ENCODE data around the gene MAMLD1. TPM values are rescaled to one million over a fixed set of nuclear protein-coding genes. Genes with fewer than 3 reads are reported as not detected.

The MAMLD1 gene
- total and polyA plus RNA-seq, 5 donors from 2014 or later = 0.14 to 1.7 (median 0.45) TPM

- H3K36me3 ChIP-seq (ENCODE audit: control insufficient read depth, insufficient read depth, low read length) = no peaks in the 10 kb centered on the region
- Mint-ChIP-seq H3K4me1 (peaks cover 0 to 4% (median 0%) of the 10 kb centered on the region in 4 donors), H3K27ac (no peak overlapping the region), H3K36me3 (no peaks in the 10 kb centered on the region), H3K4me3 (no peak overlapping the region), H3K9me3 (peaks cover 0 to 3% (median 0%) of the 10 kb centered on the region in 7 donors), H3K27me3 (peaks cover 4% of the 10 kb centered on the region)
- ATAC-seq (ENCODE audit: low read depth in 2 of 2) (no peak), DNase-seq (no peak)
- H3K27ac ChIP-seq (ENCODE audit: insufficient read depth, low read length, poor library complexity, severe bottlenecking) = no peak overlapping the region
- no peak overlapping the region for H3K4me3 ChIP-seq (ENCODE audit: low read depth, low read length)
- H3K27me3 ChIP-seq (ENCODE audit: control insufficient read depth, insufficient read depth, low read length) = no peaks in the 10 kb centered on the region
- H3K4me1 ChIP-seq (ENCODE audit: control insufficient read depth, insufficient read depth, low read length, poor library complexity, severe bottlenecking) = no peaks in the 10 kb centered on the region
- no peaks in the 10 kb centered on the region for H3K9me3 ChIP-seq (ENCODE audit: control insufficient read depth in 2 of 2, low read length in 2 of 2)
Measured at GRCh38 chrX:150506486-150506885, 143.4 kb downstream of the MAMLD1 start.

- H3K27me3 Mint-ChIP-seq = peaks cover under 1% of the 10 kb centered on the region
- Histone ChIP-seq H3K36me3 (ENCODE audit: control insufficient read depth, insufficient read depth, low read length) (no peaks in the 10 kb centered on the region), H3K4me1 (ENCODE audit: control insufficient read depth, insufficient read depth, low read length, poor library complexity, severe bottlenecking) (no peaks in the 10 kb centered on the region), H3K9me3 (ENCODE audit: control insufficient read depth in 2 of 2, low read length in 2 of 2) (no peaks in the 10 kb centered on the region), H3K4me3 (ENCODE audit: low read depth, low read length) (no peak overlapping the region), H3K27me3 (ENCODE audit: control insufficient read depth, insufficient read depth, low read length) (no peaks in the 10 kb centered on the region), H3K27ac (ENCODE audit: insufficient read depth, low read length, poor library complexity, severe bottlenecking) (no peak overlapping the region)
- ATAC-seq (ENCODE audit: low read depth in 2 of 2) = no peak
- no peak overlapping the region for H3K27ac Mint-ChIP-seq
- no peak overlapping the region for H3K4me3 Mint-ChIP-seq
- peaks cover 0 to 4% (median 0%) of the 10 kb centered on the region in 4 donors for H3K4me1 Mint-ChIP-seq
- H3K36me3 Mint-ChIP-seq = no peaks in the 10 kb centered on the region
- H3K9me3 Mint-ChIP-seq = peaks cover 0 to 3% (median 0%) of the 10 kb centered on the region in 7 donors
- no peak for DNase-seq
Measured at GRCh38 chrX:150507251-150507856, 144.2 kb downstream of the MAMLD1 start.

- H3K27me3 ChIP-seq (ENCODE audit: control insufficient read depth, insufficient read depth, low read length) = no peaks in the 10 kb centered on the region
- no peaks in the 10 kb centered on the region for H3K36me3 ChIP-seq (ENCODE audit: control insufficient read depth, insufficient read depth, low read length)
- H3K9me3 Mint-ChIP-seq = peaks cover 0 to 3% (median 0%) of the 10 kb centered on the region in 7 donors
- no peak overlapping the region for H3K4me3 Mint-ChIP-seq
- ATAC-seq (ENCODE audit: low read depth in 2 of 2) (no peak), DNase-seq (no peak)
- H3K4me3 ChIP-seq (ENCODE audit: low read depth, low read length) = no peak overlapping the region
- no peaks in the 10 kb centered on the region for H3K27me3 Mint-ChIP-seq
- H3K27ac Mint-ChIP-seq = no peak overlapping the region
- peaks cover 0 to 4% (median 0%) of the 10 kb centered on the region in 4 donors for H3K4me1 Mint-ChIP-seq
- H3K4me1 ChIP-seq (ENCODE audit: control insufficient read depth, insufficient read depth, low read length, poor library complexity, severe bottlenecking) = no peaks in the 10 kb centered on the region
- no peaks in the 10 kb centered on the region for H3K36me3 Mint-ChIP-seq
- H3K9me3 ChIP-seq (ENCODE audit: control insufficient read depth in 2 of 2, low read length in 2 of 2) = no peaks in the 10 kb centered on the region
- H3K27ac ChIP-seq (ENCODE audit: insufficient read depth, low read length, poor library complexity, severe bottlenecking) = no peak overlapping the region
Measured at GRCh38 chrX:150508018-150508417, 144.9 kb downstream of the MAMLD1 start.

GRCh38 chrX:150508451-150509367, 145.6 kb downstream of the MAMLD1 start:
- H3K36me3 Mint-ChIP-seq = no peaks in the 10 kb centered on the region
- H3K4me1 Mint-ChIP-seq = peaks cover 0 to 4% (median 0%) of the 10 kb centered on the region in 4 donors
- H3K27me3 Mint-ChIP-seq = no peaks in the 10 kb centered on the region
- no peaks in the 10 kb centered on the region for H3K36me3 ChIP-seq (ENCODE audit: control insufficient read depth, insufficient read depth, low read length)
- H3K4me3 Mint-ChIP-seq = no peak overlapping the region
- H3K4me3 ChIP-seq (ENCODE audit: low read depth, low read length) = no peak overlapping the region
- H3K4me1 ChIP-seq (ENCODE audit: control insufficient read depth, insufficient read depth, low read length, poor library complexity, severe bottlenecking) = no peaks in the 10 kb centered on the region
- no peak overlapping the region for H3K27ac ChIP-seq (ENCODE audit: insufficient read depth, low read length, poor library complexity, severe bottlenecking)
- H3K27ac Mint-ChIP-seq = no peak overlapping the region
- peaks cover 0 to 3% (median 0%) of the 10 kb centered on the region in 7 donors for H3K9me3 Mint-ChIP-seq
- DNase-seq (no peak), ATAC-seq (ENCODE audit: low read depth in 2 of 2) (no peak)
- no peaks in the 10 kb centered on the region for H3K9me3 ChIP-seq (ENCODE audit: control insufficient read depth in 2 of 2, low read length in 2 of 2)
- no peaks in the 10 kb centered on the region for H3K27me3 ChIP-seq (ENCODE audit: control insufficient read depth, insufficient read depth, low read length)

- Histone ChIP-seq H3K4me1 (ENCODE audit: control insufficient read depth, insufficient read depth, low read length, poor library complexity, severe bottlenecking) (no peaks in the 10 kb centered on the region), H3K36me3 (ENCODE audit: control insufficient read depth, insufficient read depth, low read length) (no peaks in the 10 kb centered on the region), H3K9me3 (ENCODE audit: control insufficient read depth in 2 of 2, low read length in 2 of 2) (no peaks in the 10 kb centered on the region), H3K4me3 (ENCODE audit: low read depth, low read length) (no peak overlapping the region), H3K27ac (ENCODE audit: insufficient read depth, low read length, poor library complexity, severe bottlenecking) (no peak overlapping the region), H3K27me3 (ENCODE audit: control insufficient read depth, insufficient read depth, low read length) (no peaks in the 10 kb centered on the region)
- no peak for DNase-seq
- ATAC-seq (ENCODE audit: low read depth in 2 of 2) = no peak
- Mint-ChIP-seq H3K27ac (no peak overlapping the region), H3K4me3 (no peak overlapping the region), H3K4me1 (peaks cover 0 to 4% (median 0%) of the 10 kb centered on the region in 4 donors), H3K27me3 (no peaks in the 10 kb centered on the region), H3K9me3 (peaks cover 0 to 3% (median 0%) of the 10 kb centered on the region in 7 donors), H3K36me3 (no peaks in the 10 kb centered on the region)
Measured at GRCh38 chrX:150509703-150510102, 146.6 kb downstream of the MAMLD1 start.

GRCh38 chrX:150512461-150512901, 149.4 kb downstream of the MAMLD1 start:
- no peak for ATAC-seq (ENCODE audit: low read depth in 2 of 2)
- Histone ChIP-seq H3K27ac (ENCODE audit: insufficient read depth, low read length, poor library complexity, severe bottlenecking) (no peak overlapping the region), H3K4me1 (ENCODE audit: control insufficient read depth, insufficient read depth, low read length, poor library complexity, severe bottlenecking) (no peaks in the 10 kb centered on the region), H3K4me3 (ENCODE audit: low read depth, low read length) (no peak overlapping the region), H3K9me3 (ENCODE audit: control insufficient read depth in 2 of 2, low read length in 2 of 2) (no peaks in the 10 kb centered on the region), H3K36me3 (ENCODE audit: control insufficient read depth, insufficient read depth, low read length) (no peaks in the 10 kb centered on the region), H3K27me3 (ENCODE audit: control insufficient read depth, insufficient read depth, low read length) (no peaks in the 10 kb centered on the region)
- no peaks in the 10 kb centered on the region for H3K4me1 Mint-ChIP-seq
- no peak for DNase-seq
- H3K27ac Mint-ChIP-seq = no peak overlapping the region
- peaks cover 0 to 3% (median 0%) of the 10 kb centered on the region in 7 donors for H3K9me3 Mint-ChIP-seq
- no peak overlapping the region for H3K4me3 Mint-ChIP-seq
- H3K27me3 Mint-ChIP-seq = no peaks in the 10 kb centered on the region
- H3K36me3 Mint-ChIP-seq = no peaks in the 10 kb centered on the region

- H3K4me3 Mint-ChIP-seq = no peak overlapping the region
- no peaks in the 10 kb centered on the region for H3K4me1 Mint-ChIP-seq
- no peaks in the 10 kb centered on the region for H3K36me3 Mint-ChIP-seq
- no peaks in the 10 kb centered on the region for H3K4me1 ChIP-seq (ENCODE audit: control insufficient read depth, insufficient read depth, low read length, poor library complexity, severe bottlenecking)
- no peaks in the 10 kb centered on the region for H3K36me3 ChIP-seq (ENCODE audit: control insufficient read depth, insufficient read depth, low read length)
- no peak overlapping the region for H3K27ac ChIP-seq (ENCODE audit: insufficient read depth, low read length, poor library complexity, severe bottlenecking)
- DNase-seq (no peak), ATAC-seq (ENCODE audit: low read depth in 2 of 2) (no peak)
- no peaks in the 10 kb centered on the region for H3K9me3 ChIP-seq (ENCODE audit: control insufficient read depth in 2 of 2, low read length in 2 of 2)
- no peak overlapping the region for H3K27ac Mint-ChIP-seq
- no peaks in the 10 kb centered on the region for H3K27me3 ChIP-seq (ENCODE audit: control insufficient read depth, insufficient read depth, low read length)
- H3K4me3 ChIP-seq (ENCODE audit: low read depth, low read length) = no peak overlapping the region
- no peaks in the 10 kb centered on the region for H3K27me3 Mint-ChIP-seq
- peaks cover 0 to 3% (median 0%) of the 10 kb centered on the region in 7 donors for H3K9me3 Mint-ChIP-seq
Measured at GRCh38 chrX:150513544-150513943, 150.4 kb downstream of the MAMLD1 start.
